Epithelial cell of proximal tubule (primary cell): Measurements from ENCODE around the gene ENTPD2. TPM values are rescaled to one million over a fixed set of nuclear protein-coding genes. Genes with fewer than 3 reads are reported as not detected.

Experiments used
- DNase-seq: peaks from one replicate; pipeline ENCODE4 v3.0.0-alpha.2; 2011; ENCODE audit warnings: low read depth
- H3K4me3 ChIP-seq: 2 replicates; pipeline ENCODE4 v1.5.1; 2011; ENCODE audit warnings: low read depth, mild to moderate bottlenecking, low read length
- CTCF ChIP-seq: conservative IDR thresholded peaks from 2 replicates; pipeline ENCODE4 v1.5.1; 2012; ENCODE audit warnings: low read depth, mild to moderate bottlenecking, low read length
- total RNA-seq: library from RNA; depleted of rRNA; stranded (reverse); fragments of >200 nt; gene quantifications from 2 replicates; pipeline ENCODE4 v1.2.3, GENCODE V29; 2015

Gene ENTPD2
- total RNA-seq, 1 donor from 2014 or later = not detected

DNA sequence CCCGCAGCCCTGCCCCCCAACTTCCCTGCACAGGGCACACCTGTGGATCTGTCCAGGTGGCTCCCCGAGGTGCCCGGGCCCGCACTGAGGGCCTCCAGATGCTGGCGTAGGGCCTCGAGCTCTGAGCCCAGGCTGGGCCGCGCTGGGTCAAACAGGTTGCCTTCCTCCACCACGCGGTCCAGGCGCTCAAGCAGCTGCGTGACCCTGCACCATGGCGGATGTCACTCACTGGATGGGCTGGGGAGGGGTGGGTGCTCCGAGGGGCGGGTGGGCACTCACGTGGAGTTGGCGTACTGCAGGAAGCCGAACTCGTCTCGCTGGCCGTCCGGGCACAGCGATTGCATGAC lies 31.2 kb downstream of the ENTPD2 start:
- TF ChIP-seq CTCF = no peak
- H3K4me3 ChIP-seq = no peak overlapping the region
- DNase-seq = no peak

- DNase-seq = no peak
- no peak overlapping the region for H3K4me3 ChIP-seq
- no peak for TF ChIP-seq CTCF
These were observed 31.7 kb downstream of the ENTPD2 start for GRCh38 chr9:137021979-137022661.

DNA sequence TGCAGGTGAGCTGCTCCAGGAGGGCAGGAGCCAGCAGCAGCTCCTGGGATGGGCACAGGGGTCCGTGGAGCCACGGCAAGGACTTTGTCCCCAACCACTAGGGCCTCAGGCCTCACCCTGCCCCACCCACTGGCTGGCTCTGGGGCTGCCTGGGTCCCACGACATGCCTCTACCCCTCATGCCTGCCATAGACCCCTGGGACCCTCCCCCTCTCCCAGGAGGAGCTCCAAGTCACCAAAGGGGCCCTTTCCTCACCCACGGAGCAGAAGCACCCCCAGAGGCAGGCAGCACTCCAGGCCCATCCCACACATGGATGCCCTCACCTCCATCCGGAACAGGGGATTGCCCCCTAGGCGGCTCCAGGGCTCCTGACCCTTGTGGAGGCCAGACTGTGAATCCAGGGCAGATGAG lies 32.3 kb downstream of the ENTPD2 start:
- no peak for DNase-seq
- no peak overlapping the region for H3K4me3 ChIP-seq
- TF ChIP-seq CTCF = no peak

GRCh38 chr9:137020771-137021567 lies 32.9 kb downstream of the ENTPD2 start:
- no peak for DNase-seq

DNA sequence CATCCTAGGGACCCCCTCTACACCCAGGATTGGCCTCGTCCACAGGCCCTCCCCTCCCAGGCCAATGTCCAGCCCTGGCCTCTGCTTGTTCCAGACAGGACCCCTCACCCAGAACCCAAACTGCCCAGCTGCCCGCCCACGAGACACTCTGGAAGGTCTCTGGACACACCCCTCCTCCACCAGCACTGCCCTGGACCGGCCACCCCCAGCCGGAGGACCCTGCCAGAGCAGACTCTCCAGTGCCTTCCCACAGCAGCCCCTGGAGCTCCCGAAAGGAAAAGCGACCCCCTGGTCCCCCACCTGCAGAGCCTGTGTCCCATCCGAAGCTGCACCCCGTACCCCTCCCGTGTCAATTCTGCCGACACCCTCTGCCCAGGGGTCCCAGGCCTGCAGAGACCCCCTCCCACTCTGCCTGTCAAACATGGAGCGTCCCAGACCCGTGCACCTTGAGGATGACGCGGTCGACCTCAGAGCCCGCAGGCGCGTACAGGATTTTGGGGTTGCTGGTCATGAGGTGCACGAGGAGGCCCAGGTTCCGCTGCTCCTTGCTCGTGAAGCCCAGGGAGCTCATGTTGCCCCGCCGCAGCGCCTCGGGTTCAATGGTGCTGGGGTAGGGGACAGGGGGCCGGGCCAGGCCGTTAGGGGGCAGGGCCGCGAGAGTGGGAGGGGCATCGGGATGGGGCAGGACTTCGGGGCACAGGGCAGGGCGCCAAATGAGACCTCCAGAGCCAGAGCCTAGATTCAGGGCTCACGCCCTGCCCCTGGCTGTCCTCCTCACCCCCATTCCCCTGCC lies 33.8 kb downstream of the ENTPD2 start:
- no peak overlapping the region for H3K4me3 ChIP-seq
- no peak for DNase-seq
- TF ChIP-seq CTCF = no peak

More at GRCh38 chr9:137020771-137021567, 32.9 kb downstream of the ENTPD2 start:
- H3K4me3 ChIP-seq = no peak overlapping the region
- TF ChIP-seq CTCF = no peak

- no peak for TF ChIP-seq CTCF
- no peak for DNase-seq
- H3K4me3 ChIP-seq = no peak overlapping the region
These were observed 34.9 kb downstream of the ENTPD2 start for GRCh38 chr9:137018761-137019559.
